A673 (cell line): ENCODE measurements around the gene EVX2.

Source experiments
- EZH2 ChIP-seq: fragments of 200-600 bp; sonication (generic); IDR thresholded peaks from 2 replicates; pipeline ENCODE4 v1.6.1; 2017; ENCODE audit warnings: borderline replicate concordance, low read depth, mild to moderate bottlenecking, mixed read lengths, antibody characterized with exemption, low read length; ENCODE audit not compliant: poor library complexity, severe bottlenecking
- TF ChIP-seq, protein P1 (sequence below): fragments of 300-800, 200-600 bp; sonication (generic); conservative IDR thresholded peaks from 2 replicates; pipeline ENCODE4 v1.5.1; 2017; ENCODE audit warnings: low read depth, mild to moderate bottlenecking, antibody characterized with exemption, low read length, moderate library complexity, mixed read lengths

GRCh38 chr2:176105078-176105729 lies 21.4 kb upstream of the EVX2 start:
- TF ChIP-seq, protein P1, sequence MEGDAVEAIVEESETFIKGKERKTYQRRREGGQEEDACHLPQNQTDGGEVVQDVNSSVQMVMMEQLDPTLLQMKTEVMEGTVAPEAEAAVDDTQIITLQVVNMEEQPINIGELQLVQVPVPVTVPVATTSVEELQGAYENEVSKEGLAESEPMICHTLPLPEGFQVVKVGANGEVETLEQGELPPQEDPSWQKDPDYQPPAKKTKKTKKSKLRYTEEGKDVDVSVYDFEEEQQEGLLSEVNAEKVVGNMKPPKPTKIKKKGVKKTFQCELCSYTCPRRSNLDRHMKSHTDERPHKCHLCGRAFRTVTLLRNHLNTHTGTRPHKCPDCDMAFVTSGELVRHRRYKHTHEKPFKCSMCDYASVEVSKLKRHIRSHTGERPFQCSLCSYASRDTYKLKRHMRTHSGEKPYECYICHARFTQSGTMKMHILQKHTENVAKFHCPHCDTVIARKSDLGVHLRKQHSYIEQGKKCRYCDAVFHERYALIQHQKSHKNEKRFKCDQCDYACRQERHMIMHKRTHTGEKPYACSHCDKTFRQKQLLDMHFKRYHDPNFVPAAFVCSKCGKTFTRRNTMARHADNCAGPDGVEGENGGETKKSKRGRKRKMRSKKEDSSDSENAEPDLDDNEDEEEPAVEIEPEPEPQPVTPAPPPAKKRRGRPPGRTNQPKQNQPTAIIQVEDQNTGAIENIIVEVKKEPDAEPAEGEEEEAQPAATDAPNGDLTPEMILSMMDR, result no peak
- no peak for TF ChIP-seq EZH2
